ENCODE data around the gene KLK10.
"Not testable (repeated sequence)": the region's sequence is repeated elsewhere in the genome, so short reads cannot be mapped to it uniquely, and the experiment has no call there.

Gene KLK10

DNA sequence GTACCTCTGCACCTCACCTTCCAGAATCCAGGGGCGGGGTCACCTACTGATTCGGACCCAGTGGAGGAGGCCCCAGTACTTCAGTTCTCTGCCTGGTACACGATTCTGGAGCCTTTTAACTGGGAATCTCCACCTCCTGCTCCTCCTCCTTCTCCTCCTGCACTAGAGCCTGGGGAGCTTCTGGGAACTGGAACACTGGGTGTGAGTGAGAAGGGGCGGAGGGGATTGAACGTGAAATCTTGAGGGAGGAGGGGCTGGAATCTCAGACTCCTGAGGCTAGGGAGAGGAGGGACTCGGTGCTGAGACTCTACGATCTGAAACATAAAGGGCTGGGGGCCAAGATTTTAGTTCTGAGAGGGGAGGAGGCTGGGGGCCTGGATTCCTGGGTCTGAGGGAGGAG is 18.0 kb downstream of the KLK10 start, which contains the start of gene KLK8:
TSS of gene KLK8 (minus strand) at position 90 of the 400 bp plus-strand sequence. CDS start 437 bp downstream, outside the sequence.
- no peak for DNase-seq (ENCODE audit: low read depth)

DNA sequence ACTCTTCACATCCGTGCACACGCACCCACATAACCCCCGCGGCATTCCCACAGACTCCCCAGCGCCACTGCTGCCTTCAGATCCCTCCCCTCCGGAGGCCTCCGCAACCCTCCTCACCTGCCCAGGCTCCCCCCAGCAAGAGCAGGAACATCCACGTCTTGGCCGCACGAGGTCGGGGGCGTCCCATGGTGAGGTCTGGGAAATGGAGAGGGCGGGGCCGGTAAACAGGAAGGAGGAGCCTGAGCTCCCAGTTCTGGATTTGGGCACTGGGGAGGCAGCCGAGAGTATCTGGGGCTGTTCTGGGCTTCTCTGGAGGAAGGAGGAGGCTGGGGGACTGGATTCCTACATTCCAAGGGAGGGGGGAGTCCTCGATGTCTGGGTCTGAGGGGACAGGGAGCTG is 18.5 kb downstream of the KLK10 start:
- no peak for DNase-seq (ENCODE audit: low read depth)

DNA sequence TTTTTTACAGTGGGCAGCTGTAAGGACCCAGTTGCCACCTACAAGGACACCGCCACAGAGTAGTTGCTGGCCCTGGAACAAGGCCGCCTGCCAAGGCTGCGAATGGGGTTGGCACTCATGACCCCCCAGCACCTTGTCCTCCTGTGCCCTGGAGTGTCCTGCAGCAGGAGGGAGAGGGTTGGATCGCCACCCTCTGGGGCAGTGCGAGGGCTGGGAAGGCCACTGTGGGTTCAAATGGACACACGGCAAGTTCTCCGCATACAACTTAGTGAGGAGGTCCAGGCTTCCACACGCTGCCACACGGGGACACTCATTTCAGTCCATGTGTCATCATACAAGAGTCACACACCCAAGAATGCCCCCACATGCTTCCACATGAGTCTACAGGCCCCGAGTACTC is 19.1 kb downstream of the KLK10 start:
- DNase-seq (ENCODE audit: low read depth) = no peak

DNA sequence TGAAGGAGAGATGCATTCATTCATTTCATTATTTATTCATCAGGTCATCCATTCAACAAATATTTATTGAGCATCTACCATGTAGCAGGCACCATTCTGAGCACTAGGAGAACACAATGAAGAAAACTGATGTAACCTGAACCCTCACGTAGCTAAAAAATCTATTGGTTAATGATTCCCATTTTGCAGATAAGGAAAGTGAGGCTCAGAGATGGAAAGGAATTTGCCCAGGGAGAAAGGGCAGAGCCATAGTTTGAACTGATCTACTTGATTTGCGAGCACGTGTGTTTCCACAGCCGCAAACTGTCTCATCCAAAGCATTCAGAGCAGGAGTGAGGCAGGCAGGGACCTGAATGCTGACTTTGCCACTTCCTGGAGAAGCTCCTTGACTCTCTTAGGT is 20.8 kb downstream of the KLK10 start:
- no peak for DNase-seq (ENCODE audit: low read depth)

DNA sequence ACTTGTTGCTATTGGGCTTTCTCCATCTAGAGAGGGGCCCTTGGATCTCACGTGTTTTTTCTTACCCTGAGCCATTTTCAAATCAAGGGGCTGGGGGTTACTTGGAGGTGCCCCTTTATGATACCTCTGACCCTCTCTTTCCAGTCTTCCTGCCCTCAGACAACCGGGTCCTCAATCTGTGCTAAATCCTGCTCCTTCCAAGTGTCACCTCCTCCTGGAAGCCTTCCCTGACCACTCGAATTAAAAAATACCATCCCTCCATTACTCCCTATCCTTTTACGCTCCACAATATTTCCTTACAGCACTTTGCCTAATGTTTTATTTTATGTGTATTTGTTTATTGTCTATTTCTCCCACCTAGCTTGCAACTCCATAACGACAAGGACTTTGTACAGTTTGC is 21.4 kb downstream of the KLK10 start:
- no peak for DNase-seq (ENCODE audit: low read depth)

DNA sequence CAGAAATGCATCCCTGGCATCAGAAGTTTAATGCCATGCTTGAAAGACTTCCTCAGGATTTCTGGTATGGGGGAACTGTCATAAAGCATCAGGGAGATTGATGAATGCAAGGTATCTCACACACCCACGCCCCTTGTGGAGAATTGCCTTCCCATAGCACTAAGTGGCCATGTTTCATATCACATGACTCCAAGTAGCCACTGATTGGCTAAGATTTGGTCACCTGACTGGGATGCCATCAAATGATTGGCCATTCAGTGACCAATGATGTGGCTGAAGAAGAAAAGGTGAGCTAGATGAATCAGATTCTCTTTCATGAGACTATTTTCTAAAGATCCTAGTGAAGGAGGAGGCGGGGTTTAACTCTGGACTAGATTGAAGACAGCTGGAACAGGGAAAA is 25.4 kb downstream of the KLK10 start:
- DNase-seq (ENCODE audit: low read depth) = no peak

DNA sequence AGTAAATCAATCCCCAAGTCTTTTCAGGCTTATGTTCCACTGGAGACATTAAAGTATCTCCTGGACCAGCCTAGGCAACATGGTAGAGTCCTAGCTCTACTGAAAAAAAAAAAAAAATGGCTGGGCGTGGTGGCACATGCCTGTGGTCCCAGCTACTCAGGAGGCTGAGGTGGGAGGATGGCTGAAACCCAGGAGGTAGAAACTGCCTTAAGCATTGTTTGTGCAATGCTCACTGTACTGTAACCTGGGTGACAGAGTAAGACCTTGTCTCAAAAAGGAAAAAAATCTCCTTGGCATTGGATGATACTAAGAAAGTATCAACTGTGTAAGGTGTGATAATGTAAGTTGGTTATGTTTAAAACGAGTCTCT is 26.9 kb downstream of the KLK10 start:
- no peak for DNase-seq (ENCODE audit: low read depth)

DNA sequence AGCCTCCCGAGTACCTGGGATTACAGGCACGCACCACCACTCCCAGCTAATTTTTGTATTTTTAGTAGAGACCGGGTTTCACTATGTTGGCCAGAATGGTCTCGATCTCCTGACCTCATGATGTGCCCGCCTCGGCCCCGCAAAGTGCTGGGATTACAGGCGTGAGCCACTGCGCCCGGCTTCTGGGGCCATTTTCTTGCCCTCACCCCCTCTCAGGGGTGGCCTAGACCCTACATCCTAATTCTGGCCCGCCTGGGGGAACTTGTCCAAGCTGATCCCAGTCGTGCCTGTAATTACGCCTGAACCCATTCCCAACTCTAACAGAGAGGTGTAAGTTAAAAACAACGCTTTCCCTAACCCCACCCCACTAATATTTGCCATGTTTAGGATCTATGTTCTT is 35.1 kb downstream of the KLK10 start:
- DNase-seq (ENCODE audit: low read depth) = not testable (repeated sequence)

DNA sequence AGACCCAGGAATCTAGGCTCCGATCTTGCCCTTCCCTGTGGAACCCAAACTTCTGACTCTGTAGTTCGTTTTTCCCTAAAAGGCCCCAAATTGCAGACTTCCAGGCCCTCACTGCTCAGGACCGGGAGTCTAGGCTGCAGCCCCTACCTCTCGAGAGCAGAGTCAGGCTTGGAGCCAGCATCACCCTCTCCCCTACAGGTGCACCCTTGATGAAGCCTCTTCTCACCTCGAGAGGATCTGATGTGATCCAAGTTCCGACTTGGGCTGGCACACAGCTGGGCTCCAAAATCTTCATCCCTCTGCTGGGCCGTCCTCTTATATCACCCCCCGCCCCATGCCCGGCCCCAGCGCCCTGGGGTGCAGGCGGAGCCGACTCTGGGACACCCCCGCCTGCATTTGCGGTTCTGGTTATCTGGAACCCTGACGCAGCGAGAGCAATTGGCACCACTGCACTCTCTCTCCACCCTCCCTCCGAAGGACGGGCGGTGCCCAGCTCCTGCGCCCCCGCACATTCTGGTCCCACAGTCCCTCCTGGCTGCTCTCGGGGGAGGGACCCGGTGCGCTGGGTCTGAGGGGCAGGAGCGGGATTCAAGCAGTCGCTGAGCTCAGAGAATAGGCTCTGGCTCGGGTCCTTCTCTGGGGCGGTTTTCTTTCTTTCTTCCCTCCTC is 35.8 kb downstream of the KLK10 start, which contains the start of gene KLK7:
TSS of gene KLK7 (minus strand) at position 293 of the 668 bp plus-strand sequence. CDS start 1,518 bp downstream, outside the sequence.
- DNase-seq (ENCODE audit: low read depth) = no peak

DNA sequence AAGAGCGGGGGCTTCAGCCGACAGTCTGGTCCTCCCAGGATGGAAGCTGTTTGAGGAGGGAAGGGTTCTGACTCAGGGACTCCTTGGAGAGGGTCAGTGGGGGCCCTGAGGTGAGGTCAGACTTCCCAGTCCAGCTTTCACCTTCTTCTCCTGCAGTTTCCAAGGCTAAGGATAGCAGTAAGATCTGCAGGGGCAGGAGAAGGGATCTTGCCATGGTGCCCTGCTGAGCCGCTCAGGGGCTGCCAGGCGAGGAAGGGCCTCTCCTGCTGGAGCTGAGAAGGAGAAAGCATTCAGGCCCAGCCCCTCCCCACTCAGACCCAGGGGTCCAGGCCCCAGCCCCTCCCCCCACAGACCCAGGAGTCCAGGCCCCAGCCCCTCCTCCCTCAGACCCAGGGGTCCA is 37.3 kb downstream of the KLK10 start:
- DNase-seq (ENCODE audit: low read depth) = no peak

DNA sequence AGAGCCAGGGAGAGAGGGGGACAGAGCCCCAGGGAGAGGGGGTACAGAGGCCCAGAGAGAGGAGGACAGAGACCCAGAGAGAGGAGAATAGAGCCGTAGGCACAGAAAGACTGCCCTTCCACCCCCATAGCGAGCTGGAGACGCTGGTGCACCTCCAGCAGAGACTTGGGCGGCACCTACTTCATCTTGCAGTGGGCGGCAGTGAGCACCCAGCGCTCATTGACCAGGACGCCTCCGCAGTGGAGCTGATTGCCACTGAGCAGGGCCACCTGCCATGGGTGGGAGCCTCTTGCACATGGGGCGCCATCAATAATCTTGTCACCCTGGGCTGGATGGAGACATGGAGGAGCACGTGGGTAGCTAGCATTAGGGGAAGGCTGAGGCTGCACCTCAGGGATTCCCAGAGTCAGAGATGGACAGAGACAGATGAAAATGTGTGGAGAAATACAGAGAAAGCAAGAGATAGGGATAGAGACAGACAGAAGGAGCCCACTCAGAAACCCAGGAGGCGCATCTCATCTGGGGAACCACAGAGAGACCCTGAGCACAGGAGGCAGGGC is 37.8 kb downstream of the KLK10 start:
- no peak for DNase-seq (ENCODE audit: low read depth)

DNA sequence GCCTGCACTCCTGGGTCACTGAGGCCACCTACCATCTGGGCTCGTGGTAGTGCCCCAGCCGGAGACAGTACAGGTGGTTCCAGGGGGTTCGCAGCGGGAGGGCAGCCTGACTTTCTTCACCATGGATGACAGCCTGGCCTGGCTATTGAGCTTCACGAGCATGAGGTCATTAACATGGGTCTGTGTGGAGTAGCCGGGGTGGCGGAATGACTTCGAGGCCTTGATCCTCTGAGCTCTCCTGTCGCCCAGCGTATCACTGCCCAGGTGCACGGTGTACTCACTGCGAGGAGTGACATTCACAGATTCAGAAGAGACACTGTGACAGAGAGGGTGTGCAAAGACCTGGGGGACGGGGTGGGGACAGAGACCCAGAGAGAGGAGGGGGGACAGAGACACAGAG is 39.3 kb downstream of the KLK10 start:
- DNase-seq (ENCODE audit: low read depth) = no peak

DNA sequence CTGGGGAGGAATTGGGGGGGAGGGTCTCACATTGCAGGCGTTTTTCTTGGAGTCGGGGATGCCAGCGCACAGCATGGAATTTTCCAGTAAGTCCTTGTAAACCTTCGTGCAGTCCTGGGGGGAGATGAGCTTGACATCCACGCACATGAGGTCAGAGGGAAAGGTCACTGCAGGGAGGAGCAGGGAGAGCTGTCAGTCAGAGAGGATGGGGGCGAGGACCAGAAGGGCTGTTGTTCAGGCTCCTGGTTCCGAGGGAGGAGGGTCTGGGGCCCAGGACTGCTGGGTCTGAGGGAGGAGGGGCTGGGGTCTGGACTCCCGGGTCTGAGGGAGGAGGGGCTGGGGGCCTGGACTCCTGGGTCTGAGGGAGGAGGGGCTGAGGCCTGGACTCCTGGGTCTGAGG is 39.8 kb downstream of the KLK10 start:
- no peak for DNase-seq (ENCODE audit: low read depth)

DNA sequence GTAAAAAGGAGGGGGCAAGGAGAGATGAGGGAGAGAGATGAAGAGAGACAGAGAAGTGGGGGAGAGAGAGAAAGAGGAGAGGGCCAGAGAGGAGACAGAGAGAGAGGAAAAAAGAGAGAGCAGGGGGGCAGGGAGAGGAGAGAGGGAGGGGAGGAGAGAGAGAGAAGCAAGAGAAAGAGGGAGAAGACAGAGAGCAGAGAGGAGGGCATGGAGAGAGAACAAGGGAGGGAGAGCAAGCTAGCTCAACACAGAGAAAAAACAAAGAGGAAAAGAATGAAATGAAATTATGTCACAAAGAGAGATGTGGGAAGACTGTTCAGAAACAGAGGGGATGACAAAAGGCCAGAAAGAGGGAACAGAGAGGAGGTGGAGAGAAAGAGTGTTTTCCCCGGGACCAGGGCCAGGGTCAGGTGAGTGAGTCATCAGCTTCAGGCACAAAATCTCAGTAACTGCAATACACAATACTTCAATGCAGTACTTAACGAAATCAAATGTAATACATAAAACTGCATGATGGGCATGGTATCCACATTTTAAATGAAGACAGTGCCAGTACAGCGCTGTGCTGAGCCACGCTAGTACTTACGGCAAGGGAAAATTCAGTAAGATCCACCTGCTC is 40.6 kb downstream of the KLK10 start:
- DNase-seq (ENCODE audit: low read depth) = no peak

DNA sequence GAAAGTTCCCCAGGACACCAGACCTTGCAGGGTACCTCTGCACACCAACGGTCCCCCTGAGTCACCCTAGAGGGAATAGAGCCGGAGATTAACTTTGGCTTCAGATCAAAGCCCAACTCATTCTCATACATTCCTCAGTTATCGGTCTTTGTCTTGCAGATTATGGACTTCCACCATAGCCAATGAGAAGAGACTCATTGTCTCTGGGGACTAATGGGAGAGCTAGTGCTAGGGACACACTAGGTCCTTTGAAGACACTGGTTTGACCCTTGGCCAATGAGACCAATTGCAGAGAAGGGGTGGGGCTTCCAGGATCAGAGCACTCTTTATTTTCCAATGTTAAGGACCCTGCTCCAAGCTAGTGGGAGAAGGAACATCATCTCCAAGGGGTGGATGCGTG is 41.9 kb downstream of the KLK10 start:
- DNase-seq (ENCODE audit: low read depth) = no peak

DNA sequence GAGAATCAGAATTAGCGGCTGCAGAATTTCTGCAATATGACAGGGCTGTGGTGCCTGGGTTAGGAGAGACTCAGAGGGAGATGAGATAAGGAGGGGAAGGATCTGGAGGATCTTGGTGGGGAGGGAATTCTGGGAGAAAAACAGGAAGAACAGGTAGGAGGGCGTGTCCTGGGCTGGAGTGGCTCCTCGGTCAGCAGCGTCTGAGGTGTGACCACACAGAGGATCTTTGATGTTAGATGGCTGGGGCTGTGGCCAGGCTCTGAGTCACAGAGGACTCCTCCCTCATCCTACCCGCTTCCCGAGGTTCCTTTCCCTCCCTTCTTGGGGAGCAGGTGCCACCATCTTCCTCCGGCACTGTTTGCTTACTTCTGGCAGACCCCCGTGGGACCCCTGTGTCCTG is 43.7 kb downstream of the KLK10 start:
- no peak for DNase-seq (ENCODE audit: low read depth)

DNA sequence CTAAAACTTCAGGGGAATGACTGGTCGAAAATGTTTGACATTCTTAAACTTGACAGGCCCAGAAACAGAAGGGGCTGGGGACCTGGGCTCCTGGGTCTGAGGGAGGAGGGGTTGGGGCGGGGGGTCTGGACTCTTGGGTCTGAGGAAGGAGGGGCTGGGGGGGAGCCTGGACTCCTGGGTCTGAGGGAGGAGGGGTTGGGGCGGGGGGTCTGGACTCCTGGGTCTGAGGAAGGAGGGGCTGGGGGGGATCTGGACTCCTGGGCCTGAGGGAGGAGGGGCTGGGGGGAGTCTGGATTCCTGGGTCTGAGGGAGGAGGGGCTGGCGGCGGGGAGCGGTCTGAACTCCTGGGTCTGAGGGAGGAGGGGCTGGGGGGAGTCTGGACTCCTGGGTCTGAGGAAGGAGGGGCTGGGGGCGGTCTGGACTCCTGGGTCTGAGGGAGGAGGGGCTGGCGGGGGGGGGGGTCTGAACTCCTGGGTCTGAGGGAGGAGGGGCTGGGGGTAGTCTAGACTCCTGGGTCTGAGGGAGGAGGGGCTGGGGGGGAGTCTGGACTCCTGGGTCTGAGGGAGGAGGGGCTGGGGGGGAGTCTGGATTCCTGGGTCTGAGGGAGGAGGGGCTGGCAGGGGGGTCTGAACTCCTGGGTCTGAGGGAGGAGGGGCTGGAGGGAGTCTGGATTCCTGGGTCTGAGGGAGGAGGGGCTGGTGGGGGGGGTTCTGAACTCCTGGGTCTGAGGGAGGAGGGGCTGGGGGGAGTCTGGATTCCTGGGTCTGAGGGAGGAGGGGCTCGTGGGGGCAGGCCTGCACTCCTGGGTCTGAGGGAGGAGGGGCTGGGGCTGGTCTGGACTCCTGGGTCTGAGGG is 44.6 kb downstream of the KLK10 start:
- DNase-seq (ENCODE audit: low read depth) = no peak

DNA sequence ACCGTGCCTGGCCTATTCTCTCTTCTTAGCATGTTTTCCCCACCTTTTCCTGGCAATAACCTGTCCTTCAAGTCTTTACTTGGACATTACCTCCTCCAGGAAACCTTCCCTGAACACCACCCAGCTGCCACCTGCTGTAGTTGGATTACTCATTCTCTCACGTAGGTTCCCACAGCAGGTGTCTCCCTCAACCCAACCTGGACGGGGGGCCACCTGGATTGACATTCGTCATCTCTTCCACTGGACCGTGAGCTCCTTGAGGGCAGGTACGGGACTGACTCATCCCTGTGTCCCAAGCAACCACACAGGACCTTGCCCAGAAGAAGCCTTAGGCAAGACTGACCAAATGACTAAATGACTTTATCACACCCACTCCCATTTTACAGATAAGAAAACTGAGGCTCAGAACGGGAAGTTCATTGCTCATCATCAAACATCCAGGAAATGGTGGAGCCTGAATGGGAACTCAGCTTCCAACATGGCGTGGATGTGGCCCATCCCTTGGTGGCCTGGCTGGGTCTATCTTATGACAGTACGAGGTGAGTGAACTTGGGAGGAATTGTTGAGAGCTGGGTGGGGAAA is 46.6 kb downstream of the KLK10 start:
- DNase-seq (ENCODE audit: low read depth) = no peak

DNA sequence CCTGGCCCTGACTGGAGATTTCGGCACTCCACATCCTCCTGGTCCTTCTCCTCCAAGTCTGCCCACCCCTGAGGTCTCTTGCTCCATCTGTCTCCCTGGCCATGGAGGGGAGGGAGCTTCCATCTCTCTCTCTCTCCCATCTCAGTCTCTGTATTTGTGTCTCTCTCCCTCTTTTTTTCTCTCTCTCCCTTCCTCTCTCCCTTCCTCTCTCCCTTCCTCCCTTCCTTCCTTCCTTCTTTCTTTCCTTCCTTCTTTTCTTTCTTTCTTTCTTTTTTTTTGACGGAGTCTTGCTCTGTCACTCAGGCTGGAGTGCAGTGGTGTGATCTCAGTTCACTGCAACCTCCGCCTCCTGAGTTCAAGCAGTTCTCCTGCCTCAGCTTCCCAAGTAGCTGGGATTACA is 49.7 kb downstream of the KLK10 start:
- not testable (repeated sequence) for DNase-seq (ENCODE audit: low read depth)

DNA sequence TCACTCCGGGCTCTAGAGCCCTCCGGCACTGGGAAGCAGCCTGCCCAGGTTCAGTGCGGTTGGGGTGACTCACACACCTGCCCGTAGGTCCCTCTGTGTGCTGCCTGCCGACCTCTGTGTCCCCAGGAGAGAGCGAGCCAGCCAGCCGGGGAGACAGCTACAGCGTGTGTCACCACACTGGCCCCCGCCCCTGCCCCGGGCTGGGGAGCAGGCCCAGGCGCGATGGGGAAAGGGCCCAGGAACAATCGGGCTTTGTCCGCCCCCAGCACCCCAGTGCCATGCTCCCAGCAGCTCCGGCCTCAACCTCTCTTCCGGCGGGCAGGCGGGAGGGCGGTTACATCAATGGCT is 50.1 kb downstream of the KLK10 start, which contains the start of gene KLK6:
TSS of gene KLK6 (minus strand) at position 179 of the 348 bp plus-strand sequence. CDS start 1,487 bp downstream, outside the sequence.
- DNase-seq (ENCODE audit: low read depth) = no peak

DNA sequence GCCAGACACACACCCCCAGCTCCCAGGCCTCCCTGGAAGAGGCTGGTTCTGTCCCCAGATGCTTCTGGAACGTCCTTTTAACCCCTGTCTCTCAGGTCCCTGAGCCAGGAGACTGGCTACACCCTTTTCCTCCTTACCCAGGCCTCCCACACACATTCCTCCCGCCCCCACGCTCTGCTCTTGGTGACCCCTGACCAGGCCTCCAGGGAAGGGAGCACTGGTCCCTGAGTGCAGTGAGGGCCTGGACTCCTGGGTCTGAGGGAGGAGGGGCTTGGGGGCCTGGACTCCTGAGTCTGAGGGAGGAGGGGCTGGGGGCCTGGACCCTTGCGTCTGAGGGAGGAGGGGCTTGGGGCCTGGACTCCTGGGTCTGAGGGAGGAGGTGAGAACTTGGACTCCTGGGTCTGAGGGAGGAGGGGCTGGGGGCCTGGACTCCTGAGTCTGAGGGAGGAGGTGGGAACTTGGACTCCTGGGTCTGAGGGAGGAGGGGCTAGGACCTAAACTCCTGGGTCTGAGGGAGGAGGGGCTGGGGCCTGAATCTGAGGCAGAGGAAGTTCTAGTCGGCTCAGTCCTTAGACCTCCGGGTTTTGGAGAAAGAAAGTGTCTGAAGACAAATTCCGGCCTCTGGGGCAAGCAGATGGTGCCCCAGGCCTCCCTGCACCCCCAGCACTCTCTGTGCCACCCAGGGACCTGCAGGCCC is 50.6 kb downstream of the KLK10 start:
- no peak for DNase-seq (ENCODE audit: low read depth)

Data from stimulated activated CD8-positive, alpha-beta memory T cell treated with anti-CD3 and anti-CD28 coated beads, Interleukin-12 subunit alpha, Interleukin-12 subunit beta, amount 100 ng/mL, for 4 hours (primary cell).